ENCODE data around the gene PTPN14.

GRCh38 chr1:214344897-214345296 lies 206.5 kb downstream of the PTPN14 start:
- TF ChIP-seq CTCF (IDR thresholded peaks at IDR 0.05): no peak
- no peak for TF ChIP-seq POLR2A (IDR thresholded peaks at IDR 0.05)
